Astrocyte of the cerebellum (primary cell): ENCODE measurements around the gene BTF3.

Experiments used
- DNase-seq: peaks from one replicate; pipeline ENCODE4 v3.0.0-alpha.2; 2011; ENCODE audit warnings: low read depth
- H3K4me3 ChIP-seq: 2 replicates; pipeline ENCODE4 v1.5.1; 2011; ENCODE audit warnings: mild to moderate bottlenecking, low read depth, low read length, moderate library complexity
- CTCF ChIP-seq: IDR thresholded peaks from 2 replicates; pipeline ENCODE4 v1.5.1; 2012; ENCODE audit warnings: low read length, low read depth, moderate library complexity, mild to moderate bottlenecking; ENCODE audit errors: missing control alignments
- in situ Hi-C: cut with HindIII; loops from 2 replicates; pipeline ENCODE4 v1.10.0; 2017; ENCODE audit warnings: low sequenced_read_pairs

The BTF3 gene

GRCh38 chr5:73491155-73491554 lies 7.1 kb upstream of the BTF3 start:
- in situ Hi-C loops, result no loop called here
- no peak overlapping the region for H3K4me3 ChIP-seq
- no peak for DNase-seq
- no peak for TF ChIP-seq CTCF

- in situ Hi-C loops, result no loop called here
- no peak for TF ChIP-seq CTCF
- H3K4me3 ChIP-seq, result no peak overlapping the region
- DNase-seq, result no peak
Observed at GRCh38 chr5:73493421-73493820, 4.8 kb upstream of the BTF3 start.

- H3K4me3 ChIP-seq, result no peak overlapping the region
- in situ Hi-C loops, result no loop called here
- DNase-seq, result no peak
- no peak for TF ChIP-seq CTCF
Observed at GRCh38 chr5:73494721-73495120, 3.5 kb upstream of the BTF3 start.

GRCh38 chr5:73495772-73496335 lies 2.4 kb upstream of the BTF3 start:
- TF ChIP-seq CTCF, result no peak
- in situ Hi-C loops, result no loop called here
- H3K4me3 ChIP-seq, result no peak overlapping the region
- no peak for DNase-seq

- DNase-seq, result peak; percentile 41
- in situ Hi-C loops, result no loop called here
- peak overlapping the region; percentile 90 for H3K4me3 ChIP-seq
- TF ChIP-seq CTCF, result peak; percentile 28
Observed at GRCh38 chr5:73496984-73497457, 1.2 kb upstream of the BTF3 start.

GRCh38 chr5:73497497-73498056 lies 665 bp upstream of the BTF3 start:
- TF ChIP-seq CTCF, result no peak
- in situ Hi-C loops, result no loop called here
- peak overlapping the region; percentile 90 for H3K4me3 ChIP-seq
- DNase-seq, result no peak
